OCI-LY1 (cell line): ENCODE data around the gene SHISAL2A.

Experiments
- CTCF ChIP-seq: fragments of 200-600 bp; sonication (generic), shearing (Covaris generic); IDR thresholded peaks from 2 replicates; pipeline ENCODE4 v1.5.1; 2017; ENCODE audit warnings: mild to moderate bottlenecking, antibody characterized with exemption, low read length, moderate library complexity, mixed read lengths
- EZH2 ChIP-seq: fragments of 200-600 bp; sonication (generic), shearing (Covaris generic); IDR thresholded peaks from 2 replicates; pipeline ENCODE4 v1.8.0; 2017; ENCODE audit warnings: borderline replicate concordance, mixed run types, mild to moderate bottlenecking, antibody characterized with exemption, low read length, moderate library complexity, mixed read lengths

- TF ChIP-seq CTCF (no peak), EZH2 (no peak)
Measured at GRCh38 chr1:52602856-52603600, 29.9 kb upstream of the SHISAL2A start.
